Measurements from ENCODE around the gene SLC6A13. TPM values are rescaled to one million over a fixed set of nuclear protein-coding genes. Genes with fewer than 3 reads are reported as not detected.

The SLC6A13 gene
- total and polyA plus RNA-seq, 2 of the 13 experiments (the other 11 are each of a cell fraction or from before 2014, with no cell fraction given) = 0.05 to 0.15 TPM

GRCh38 chr12:225012-225411 is 37.6 kb downstream of the SLC6A13 start:
- intact Hi-C loops (cut with micrococcal nuclease; ENCODE audit: unreplicated experiment) = no loop called here
- Histone ChIP-seq H3K27ac (ENCODE audit: extremely low read length, insufficient read depth, low read length) (no peak overlapping the region), H3K4me2 (ENCODE audit: low read depth, low read length) (no peak overlapping the region), H3K36me3 (replicated peaks in 1 of 2; ENCODE audit: control insufficient read depth in 1 of 2, insufficient read depth in 2 of 2, low read length in 2 of 2) (no peaks in the 10 kb centered on the region), H3K79me2 (ENCODE audit: insufficient read depth, low read length) (no peaks in the 10 kb centered on the region), H3K9me3 (ENCODE audit: low read length) (no peaks in the 10 kb centered on the region), H3K4me3 (replicated peaks in 1 of 3; ENCODE audit: insufficient read depth in 1 of 3, low read depth in 2 of 3, low read length in 3 of 3) (no peak overlapping the region), H2AFZ (ENCODE audit: low read length) (no peak overlapping the region), H3K9ac (ENCODE audit: insufficient read depth, low read depth, low read length) (no peak overlapping the region), H4K20me1 (ENCODE audit: insufficient read depth, low read length) (no peaks in the 10 kb centered on the region), H3K27me3 (ENCODE audit: control insufficient read depth in 1 of 2, insufficient read depth in 2 of 2, low read length in 2 of 2) (peaks cover 3% of the 10 kb centered on the region in 2 experiments; a peak in 2 of 5 replicates), H3K4me1 (ENCODE audit: insufficient read depth, low read length) (no peaks in the 10 kb centered on the region)
- no peak for FAIRE-seq
- no peak for ATAC-seq
- ChIA-PET CTCF (ENCODE audit: low intra/inter-chr PET ratio, low total read pairs) (no interaction called here), POLR2A (no interaction called here)
- DNase-seq (ENCODE audit: low spot score) = no peak
- 89% methylated on average over 16 of the region's 18 CpGs for WGBS (ENCODE audit: low lambda C conversion rate)
- TF ChIP-seq ZNF260 (CRISPR knock-in tag; IDR thresholded peaks at IDR 0.05; ENCODE audit: borderline replicate concordance, low read depth) (no peak), ZNF468 (CRISPR knock-in tag; IDR thresholded peaks at IDR 0.05) (no peak), SUZ12 (IDR thresholded peaks at IDR 0.05; ENCODE audit: low read depth, low read length) (no peak), JUND (CRISPR knock-in tag; IDR thresholded peaks at IDR 0.05) (no peak), YY1 (IDR thresholded peaks at IDR 0.05; ENCODE audit: insufficient read depth, insufficient replicate concordance, low read depth, low read length) (no peak), ZNF768 (CRISPR knock-in tag; IDR thresholded peaks at IDR 0.05) (no peak), ZGPAT (CRISPR knock-in tag; IDR thresholded peaks at IDR 0.05) (no peak), ATF4 (CRISPR knock-in tag; IDR thresholded peaks at IDR 0.05) (no peak), TBX2 (CRISPR knock-in tag; IDR thresholded peaks at IDR 0.05; ENCODE audit: borderline replicate concordance) (no peak), HINFP (CRISPR knock-in tag; IDR thresholded peaks at IDR 0.05; ENCODE audit: low read depth) (no peak), NR2F1 (CRISPR knock-in tag; IDR thresholded peaks at IDR 0.05) (no peak), XBP1 (CRISPR knock-in tag; IDR thresholded peaks at IDR 0.05) (no peak), ZNF362 (CRISPR knock-in tag; IDR thresholded peaks at IDR 0.05; ENCODE audit: borderline replicate concordance) (no peak), SOX6 (IDR thresholded peaks at IDR 0.05) (no peak), SOX6 (CRISPR knock-in tag; IDR thresholded peaks at IDR 0.05) (no peak), TBL1XR1 (IDR thresholded peaks at IDR 0.05; ENCODE audit: borderline replicate concordance, low read length, partially characterized antibody) (no peak), PHF8 (CRISPR knock-in tag; IDR thresholded peaks at IDR 0.05) (no peak), BATF2 (CRISPR knock-in tag; IDR thresholded peaks at IDR 0.05) (no peak), MEIS2 (CRISPR knock-in tag; IDR thresholded peaks at IDR 0.05) (no peak), SMAD3 (CRISPR knock-in tag; IDR thresholded peaks at IDR 0.05) (no peak)
- in situ Hi-C loops (cut with HindIII; ENCODE audit: extremely low pct_ligation_motif_present, low pct_unique_long_range_greater_than_20kb) = no loop called here
- BruUV-seq (replicated peaks) = no TSS peak
